UCSD-AML1 (cell line): Measurements from ENCODE around the gene TRIM46.
A peak's percentile ranks its signal among the peaks of the same experiment; 100 is the strongest.

Experiments used
- DNase-seq: peaks from one replicate; lab custom pipeline; 2025; ENCODE audit not compliant: unreplicated experiment; lab: John Stamatoyannopoulos, UW

Gene TRIM46

GRCh38 chr1:155173478-155174323 is at the start of gene TRIM46:
Gene TRIM46, plus strand, starts transcription at chr1:155173849. Its CDS starts 118 bp downstream, at chr1:155173967.
- no peak for DNase-seq

GRCh38 chr1:155124503-155125463 is 48.9 kb upstream of the TRIM46 start:
- no peak for DNase-seq

GRCh38 chr1:155125511-155125945 is 48.1 kb upstream of the TRIM46 start:
- DNase-seq, result no peak

GRCh38 chr1:155125946-155126555 is 47.6 kb upstream of the TRIM46 start:
- no peak for DNase-seq

GRCh38 chr1:155126556-155127104 is 47.0 kb upstream of the TRIM46 start:
- DNase-seq, result no peak

GRCh38 chr1:155127105-155127966 is 46.3 kb upstream of the TRIM46 start, which contains the start of gene EFNA1:
Gene EFNA1, plus strand, starts transcription at chr1:155127876. Its CDS starts 102 bp downstream, at chr1:155127978.
- DNase-seq, result peak; percentile 66

- DNase-seq, result no peak
Observed at GRCh38 chr1:155127967-155128754, 45.5 kb upstream of the TRIM46 start.

GRCh38 chr1:155128755-155129473 is 44.7 kb upstream of the TRIM46 start:
- DNase-seq, result peak; percentile 51

GRCh38 chr1:155130272-155131006 is 43.2 kb upstream of the TRIM46 start:
- no peak for DNase-seq

GRCh38 chr1:155131285-155131684 is 42.4 kb upstream of the TRIM46 start:
- DNase-seq, result no peak

- no peak for DNase-seq
Observed at GRCh38 chr1:155131856-155132255, 41.8 kb upstream of the TRIM46 start.

GRCh38 chr1:155133799-155134281 is 39.8 kb upstream of the TRIM46 start:
- no peak for DNase-seq

GRCh38 chr1:155134322-155134721 is 39.3 kb upstream of the TRIM46 start:
- no peak for DNase-seq

- peak; percentile 77 for DNase-seq
Observed at GRCh38 chr1:155134880-155135414, 38.7 kb upstream of the TRIM46 start.

GRCh38 chr1:155135415-155136028 is 38.1 kb upstream of the TRIM46 start, which contains the start of gene SLC50A1:
Gene SLC50A1, plus strand, starts transcription at chr1:155135852. Its CDS starts 60 bp downstream, at chr1:155135912.
- peak; percentile 97 for DNase-seq

GRCh38 chr1:155136748-155137147 is 36.9 kb upstream of the TRIM46 start:
- DNase-seq, result no peak
